HepG2 (cell line): ENCODE results near the gene MAPK13. TPM values are rescaled to one million over a fixed set of nuclear protein-coding genes. Genes with fewer than 3 reads are reported as not detected.

Experiments used
- MIXL1 ChIP-seq: IDR thresholded peaks from 2 replicates; pipeline ENCODE4 v1.6.1; 2016
- NFKB2 ChIP-seq: sonication (generic); formaldehyde crosslinking; IDR thresholded peaks from 2 replicates; pipeline ENCODE4 v1.4.0; 2020; ENCODE audit warnings: missing genetic modification reagents, borderline replicate concordance
- NR2C2 ChIP-seq: sonication (generic); formaldehyde crosslinking; IDR thresholded peaks from 2 replicates; pipeline ENCODE4 v1.4.0; 2020; ENCODE audit warnings: missing genetic modification reagents, mild to moderate bottlenecking, moderate library complexity, borderline replicate concordance
- NR2F1 ChIP-seq, 2 experiments: fragments of 450-650 bp in 1 of 2; formaldehyde crosslinking in 1 of 2; IDR thresholded peaks; 2 replicates each; pipeline versions ENCODE4 v1.5.0 to v1.6.1; 2016 to 2020; ENCODE audit warnings: mild to moderate bottlenecking in 1 of 2, missing compliant biosample characterization in 1 of 2, missing genetic modification reagents in 1 of 2, moderate library complexity in 1 of 2
- NR2F6 ChIP-seq, 2 experiments: IDR thresholded peaks; 2 replicates each; pipeline ENCODE4 v1.6.1; 2016; ENCODE audit warnings: antibody characterized with exemption in 1 of 2, mild to moderate bottlenecking in 1 of 2
- PRDM10 ChIP-seq: sonication (generic); formaldehyde crosslinking; IDR thresholded peaks from 2 replicates; pipeline ENCODE4 v1.4.0; 2020; ENCODE audit warnings: low read depth, missing genetic modification reagents
- polyA plus RNA-seq, 8 experiments: library from polyadenylated mRNA; depleted of rRNA in 3 of 8; stranded (reverse) in 7 of 8; unstranded in 1 of 8; fragments of >200 nt; fragmentation: Illumina TruSeq in 4 of 8; extraction: Trizol in 4 of 8; gene quantifications; 2 replicates each; pipeline versions ENCODE4 v1.2.1 to v1.2.3, GENCODE V29; 2011 to 2016; ENCODE audit warnings: low read depth in 4 of 8, missing spikeins in 1 of 8, mixed read lengths in 1 of 8; ENCODE audit not compliant: insufficient read depth in 1 of 8
- total RNA-seq, 5 experiments: library from RNA; depleted of rRNA; stranded (reverse); fragments of >200 nt; fragmentation: Illumina TruSeq; extraction: Trizol; gene quantifications; 2 replicates each; pipeline ENCODE4 v1.2.3, GENCODE V29; 2016; ENCODE audit warnings: low read depth in 1 of 5
- TF ChIP-seq, protein P1 (sequence below), 2 experiments: fragments of 450-650 bp in 1 of 2; sonication (generic) in 1 of 2; formaldehyde crosslinking in 1 of 2; IDR thresholded peaks; 2 replicates each; pipeline versions ENCODE4 v1.6.1 to v1.8.0; 2016 to 2022; ENCODE audit warnings: antibody characterized with exemption in 1 of 2, mild to moderate bottlenecking in 1 of 2, missing genetic modification reagents in 1 of 2
- TF ChIP-seq, protein P2 (sequence below): IDR thresholded peaks from 2 replicates; pipeline ENCODE4 v1.6.1; 2012; ENCODE audit warnings: low read depth, low read length, improper control_type of control experiment
- TF ChIP-seq, protein P3 (sequence below): conservative IDR thresholded peaks from 2 replicates; pipeline ENCODE4 v1.6.1; 2018; ENCODE audit warnings: missing genetic modification reagents

MAPK13 gene
- total and polyA plus RNA-seq, 2 of the 13 experiments (the other 11 are each of a cell fraction or from before 2014, with no cell fraction given), result 12.7 to 43.4 TPM

DNA sequence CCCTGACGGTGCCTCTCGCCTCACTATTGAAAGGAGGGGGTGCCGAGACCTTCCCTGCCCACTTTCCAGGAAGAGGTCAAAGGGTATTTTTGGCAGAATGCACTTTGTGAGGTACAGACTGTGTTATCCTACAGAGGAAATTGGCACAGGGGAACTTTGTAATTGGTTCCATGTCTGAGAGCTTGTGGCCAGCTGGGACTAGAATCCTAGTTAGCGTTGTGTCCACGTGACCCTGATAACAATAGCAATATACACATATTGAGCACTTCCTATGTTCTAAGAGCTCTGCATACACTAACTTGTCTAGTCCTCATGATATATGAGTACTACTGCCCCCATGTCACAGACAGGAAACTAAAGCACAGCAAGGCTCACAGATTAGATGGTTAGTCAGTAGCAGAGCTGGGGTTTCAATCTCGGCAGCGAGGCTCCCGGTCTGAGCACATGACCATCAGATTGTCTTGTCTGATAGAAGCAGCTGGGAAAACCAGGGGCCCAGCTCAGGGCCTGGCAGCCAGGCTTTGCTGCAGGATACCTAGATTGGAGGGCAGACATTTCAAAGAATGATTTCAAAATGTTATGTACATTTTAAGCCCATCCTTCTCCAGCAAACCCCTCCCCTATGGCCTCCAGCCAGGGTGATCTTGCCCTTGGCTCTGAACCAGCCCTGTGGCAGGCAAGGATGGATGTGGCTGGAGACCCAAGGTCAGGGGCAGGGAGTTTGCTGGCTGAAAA, 1.4 kb downstream of the MAPK13 start (continued):
- TF ChIP-seq, protein P1, sequence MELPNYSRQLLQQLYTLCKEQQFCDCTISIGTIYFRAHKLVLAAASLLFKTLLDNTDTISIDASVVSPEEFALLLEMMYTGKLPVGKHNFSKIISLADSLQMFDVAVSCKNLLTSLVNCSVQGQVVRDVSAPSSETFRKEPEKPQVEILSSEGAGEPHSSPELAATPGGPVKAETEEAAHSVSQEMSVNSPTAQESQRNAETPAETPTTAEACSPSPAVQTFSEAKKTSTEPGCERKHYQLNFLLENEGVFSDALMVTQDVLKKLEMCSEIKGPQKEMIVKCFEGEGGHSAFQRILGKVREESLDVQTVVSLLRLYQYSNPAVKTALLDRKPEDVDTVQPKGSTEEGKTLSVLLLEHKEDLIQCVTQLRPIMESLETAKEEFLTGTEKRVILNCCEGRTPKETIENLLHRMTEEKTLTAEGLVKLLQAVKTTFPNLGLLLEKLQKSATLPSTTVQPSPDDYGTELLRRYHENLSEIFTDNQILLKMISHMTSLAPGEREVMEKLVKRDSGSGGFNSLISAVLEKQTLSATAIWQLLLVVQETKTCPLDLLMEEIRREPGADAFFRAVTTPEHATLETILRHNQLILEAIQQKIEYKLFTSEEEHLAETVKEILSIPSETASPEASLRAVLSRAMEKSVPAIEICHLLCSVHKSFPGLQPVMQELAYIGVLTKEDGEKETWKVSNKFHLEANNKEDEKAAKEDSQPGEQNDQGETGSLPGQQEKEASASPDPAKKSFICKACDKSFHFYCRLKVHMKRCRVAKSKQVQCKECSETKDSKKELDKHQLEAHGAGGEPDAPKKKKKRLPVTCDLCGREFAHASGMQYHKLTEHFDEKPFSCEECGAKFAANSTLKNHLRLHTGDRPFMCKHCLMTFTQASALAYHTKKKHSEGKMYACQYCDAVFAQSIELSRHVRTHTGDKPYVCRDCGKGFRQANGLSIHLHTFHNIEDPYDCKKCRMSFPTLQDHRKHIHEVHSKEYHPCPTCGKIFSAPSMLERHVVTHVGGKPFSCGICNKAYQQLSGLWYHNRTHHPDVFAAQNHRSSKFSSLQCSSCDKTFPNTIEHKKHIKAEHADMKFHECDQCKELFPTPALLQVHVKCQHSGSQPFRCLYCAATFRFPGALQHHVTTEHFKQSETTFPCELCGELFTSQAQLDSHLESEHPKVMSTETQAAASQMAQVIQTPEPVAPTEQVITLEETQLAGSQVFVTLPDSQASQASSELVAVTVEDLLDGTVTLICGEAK (IDR thresholded peaks at IDR 0.05), result no peak
- TF ChIP-seq, protein P1 (CRISPR knock-in tag; IDR thresholded peaks at IDR 0.05), result no peak; the same call in 1 of the 2 replicates
- TF ChIP-seq NR2F1 (CRISPR knock-in tag; IDR thresholded peaks at IDR 0.05) (peak in 1 of 2 experiments; percentile 48; a peak in 1 of 4 replicates), PRDM10 (CRISPR knock-in tag) (0 out of 2 replicates have a peak, but pooled peaks have one; percentile 18), NR2C2 (peak; percentile 82), NR2F6 (IDR thresholded peaks at IDR 0.05) (peak; percentile 91), NR2F6 (CRISPR knock-in tag; IDR thresholded peaks at IDR 0.05) (peak; percentile 91), NFKB2 (CRISPR knock-in tag) (0 out of 2 replicates have a peak, but pooled peaks have one; percentile 56), MIXL1 (CRISPR knock-in tag) (peak; percentile 10; the same call in 1 of the 2 replicates)
- TF ChIP-seq, protein P2, sequence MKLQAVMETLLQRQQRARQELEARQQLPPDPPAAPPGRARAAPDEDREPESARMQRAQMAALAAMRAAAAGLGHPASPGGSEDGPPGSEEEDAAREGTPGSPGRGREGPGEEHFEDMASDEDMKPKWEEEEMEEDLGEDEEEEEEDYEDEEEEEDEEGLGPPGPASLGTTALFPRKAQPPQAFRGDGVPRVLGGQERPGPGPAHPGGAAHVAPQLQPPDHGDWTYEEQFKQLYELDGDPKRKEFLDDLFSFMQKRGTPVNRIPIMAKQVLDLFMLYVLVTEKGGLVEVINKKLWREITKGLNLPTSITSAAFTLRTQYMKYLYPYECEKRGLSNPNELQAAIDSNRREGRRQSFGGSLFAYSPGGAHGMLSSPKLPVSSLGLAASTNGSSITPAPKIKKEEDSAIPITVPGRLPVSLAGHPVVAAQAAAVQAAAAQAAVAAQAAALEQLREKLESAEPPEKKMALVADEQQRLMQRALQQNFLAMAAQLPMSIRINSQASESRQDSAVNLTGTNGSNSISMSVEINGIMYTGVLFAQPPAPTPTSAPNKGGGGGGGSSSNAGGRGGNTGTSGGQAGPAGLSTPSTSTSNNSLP, result peak; percentile 51; the same call in 1 of the 2 replicates
- TF ChIP-seq, protein P3, sequence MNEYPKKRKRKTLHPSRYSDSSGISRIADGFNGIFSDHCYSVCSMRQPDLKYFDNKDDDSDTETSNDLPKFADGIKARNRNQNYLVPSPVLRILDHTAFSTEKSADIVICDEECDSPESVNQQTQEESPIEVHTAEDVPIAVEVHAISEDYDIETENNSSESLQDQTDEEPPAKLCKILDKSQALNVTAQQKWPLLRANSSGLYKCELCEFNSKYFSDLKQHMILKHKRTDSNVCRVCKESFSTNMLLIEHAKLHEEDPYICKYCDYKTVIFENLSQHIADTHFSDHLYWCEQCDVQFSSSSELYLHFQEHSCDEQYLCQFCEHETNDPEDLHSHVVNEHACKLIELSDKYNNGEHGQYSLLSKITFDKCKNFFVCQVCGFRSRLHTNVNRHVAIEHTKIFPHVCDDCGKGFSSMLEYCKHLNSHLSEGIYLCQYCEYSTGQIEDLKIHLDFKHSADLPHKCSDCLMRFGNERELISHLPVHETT, result no peak; the same call in 1 of the 2 replicates
